Lower leg skin (tissue), 3 donors: Measurements from ENCODE around the gene ZER1.

Source experiments
- CTCF ChIP-seq, 3 donors: fragments of 450-650 bp; IDR thresholded peaks; one replicate each; pipeline ENCODE4 v1.5.1; 2016; ENCODE audit warnings: antibody characterized with exemption in 3 of 3, mild to moderate bottlenecking in 3 of 3, moderate library complexity in 2 of 3
- POLR2A ChIP-seq, 2 donors: fragments of 450-650 bp; IDR thresholded peaks; one replicate each; pipeline ENCODE4 v1.6.1; 2016 to 2017; ENCODE audit warnings: antibody characterized with exemption in 2 of 2, mild to moderate bottlenecking in 1 of 2, moderate library complexity in 1 of 2

- TF ChIP-seq CTCF (IDR thresholded peaks at IDR 0.05) (no peak), POLR2A (IDR thresholded peaks at IDR 0.05) (no peak)
Observed at GRCh38 chr9:128802482-128802881, 30.8 kb upstream of the ZER1 start.
